ENCODE measurements around the gene D2HGDH. TPM values are rescaled to one million over a fixed set of nuclear protein-coding genes. Genes with fewer than 3 reads are reported as not detected.

Gene D2HGDH
- total and polyA plus RNA-seq, 9 of the 15 experiments (the other 6 are each of a cell fraction or from before 2014, with no cell fraction given), result 0.39 to 30.8 (median 10.3) TPM

DNA sequence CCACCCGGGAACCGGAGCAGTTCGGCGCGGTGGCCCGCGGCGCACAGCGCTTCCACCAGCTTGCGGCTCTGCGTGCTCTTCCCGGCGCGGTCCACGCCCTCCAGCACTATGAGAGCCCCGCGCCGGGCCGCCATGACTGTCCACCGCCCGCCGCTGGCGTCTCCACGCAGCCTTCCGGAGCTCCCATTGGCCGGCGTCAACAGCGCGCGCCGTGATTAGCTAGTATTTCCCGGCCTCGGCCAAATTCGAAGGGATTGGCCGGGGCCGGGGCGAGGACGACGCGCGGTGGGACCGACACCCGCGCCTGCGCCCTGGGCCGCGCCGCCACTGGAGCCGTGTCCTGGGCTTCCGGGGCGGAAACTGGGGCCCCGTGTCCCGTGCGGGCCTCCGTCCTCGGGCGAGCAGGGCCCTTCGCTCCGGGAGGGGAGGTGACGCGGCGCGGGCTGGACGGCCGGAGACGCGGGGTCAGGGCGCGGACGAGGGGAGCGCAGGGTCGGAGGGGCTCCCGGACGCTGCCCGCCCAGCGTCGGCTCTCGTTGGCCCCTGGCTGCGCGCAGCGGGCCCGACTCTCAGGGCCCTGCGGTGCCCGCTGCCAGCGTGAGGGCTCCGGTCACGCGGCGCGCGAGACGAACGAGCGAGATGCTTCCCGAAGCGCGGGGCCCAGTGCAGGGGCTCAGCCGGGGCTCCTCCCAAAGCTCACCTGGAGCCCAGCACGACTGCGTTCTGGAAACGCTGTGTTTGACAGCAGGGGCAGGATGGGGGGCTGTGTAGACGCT, 47.6 kb upstream of the D2HGDH start, which contains the start of gene DTYMK (continued):
- TF ChIP-seq MYC (IDR thresholded peaks at IDR 0.05; ENCODE audit: low read depth, low read length) (peak; percentile 44; the same call in 1 of the 2 replicates), MYC (CRISPR knock-in tag; IDR thresholded peaks at IDR 0.05; ENCODE audit: borderline replicate concordance, low read depth) (no peak), KDM2B (CRISPR knock-in tag; IDR thresholded peaks at IDR 0.05) (no peak), RFX1 (IDR thresholded peaks at IDR 0.05) (no peak), CAMTA2 (CRISPR knock-in tag; conservative IDR thresholded peaks at IDR 0.05) (no peak), SUPT5H (IDR thresholded peaks at IDR 0.05) (peak; percentile 61), GABPB1 (CRISPR knock-in tag; IDR thresholded peaks at IDR 0.05) (peak; percentile 83), ZSCAN29 (IDR thresholded peaks at IDR 0.05) (peak; percentile 92), RAD51 (IDR thresholded peaks at IDR 0.05; ENCODE audit: borderline replicate concordance, low read depth) (no peak), ZNF133 (CRISPR knock-in tag; IDR thresholded peaks at IDR 0.05) (no peak), SMARCA4 (IDR thresholded peaks at IDR 0.05) (no peak), RHOXF2B (CRISPR knock-in tag; conservative IDR thresholded peaks at IDR 0.05) (no peak), SRSF7 (optimal IDR thresholded peaks at IDR 0.05; ENCODE audit: low read depth, low read length) (no peak), ZNF444 (CRISPR knock-in tag; IDR thresholded peaks at IDR 0.05) (no peak), ILF3 (IDR thresholded peaks at IDR 0.05; ENCODE audit: borderline replicate concordance) (peak; percentile 64; the same call in 1 of the 2 replicates), HDAC8 (tag; IDR thresholded peaks at IDR 0.05) (no peak), NR2C2 (CRISPR knock-in tag; IDR thresholded peaks at IDR 0.05) (no peak), NR2C2 (tag; IDR thresholded peaks at IDR 0.05) (peak; percentile 63; the same call in 1 of the 2 replicates), MTF1 (CRISPR knock-in tag; IDR thresholded peaks at IDR 0.05; ENCODE audit: borderline replicate concordance) (no peak), ZFP36 (IDR thresholded peaks at IDR 0.05; ENCODE audit: low read depth, low read length, partially characterized antibody) (no peak), ELF2 (CRISPR knock-in tag; IDR thresholded peaks at IDR 0.05) (peak; percentile 60; the same call in 1 of the 2 replicates), SIN3B (IDR thresholded peaks at IDR 0.05; ENCODE audit: low read depth) (peak; percentile 94)
- TF ChIP-seq, protein P1, sequence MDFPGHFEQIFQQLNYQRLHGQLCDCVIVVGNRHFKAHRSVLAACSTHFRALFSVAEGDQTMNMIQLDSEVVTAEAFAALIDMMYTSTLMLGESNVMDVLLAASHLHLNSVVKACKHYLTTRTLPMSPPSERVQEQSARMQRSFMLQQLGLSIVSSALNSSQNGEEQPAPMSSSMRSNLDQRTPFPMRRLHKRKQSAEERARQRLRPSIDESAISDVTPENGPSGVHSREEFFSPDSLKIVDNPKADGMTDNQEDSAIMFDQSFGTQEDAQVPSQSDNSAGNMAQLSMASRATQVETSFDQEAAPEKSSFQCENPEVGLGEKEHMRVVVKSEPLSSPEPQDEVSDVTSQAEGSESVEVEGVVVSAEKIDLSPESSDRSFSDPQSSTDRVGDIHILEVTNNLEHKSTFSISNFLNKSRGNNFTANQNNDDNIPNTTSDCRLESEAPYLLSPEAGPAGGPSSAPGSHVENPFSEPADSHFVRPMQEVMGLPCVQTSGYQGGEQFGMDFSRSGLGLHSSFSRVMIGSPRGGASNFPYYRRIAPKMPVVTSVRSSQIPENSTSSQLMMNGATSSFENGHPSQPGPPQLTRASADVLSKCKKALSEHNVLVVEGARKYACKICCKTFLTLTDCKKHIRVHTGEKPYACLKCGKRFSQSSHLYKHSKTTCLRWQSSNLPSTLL (IDR thresholded peaks at IDR 0.05), result no peak
- TF ChIP-seq, protein P2, sequence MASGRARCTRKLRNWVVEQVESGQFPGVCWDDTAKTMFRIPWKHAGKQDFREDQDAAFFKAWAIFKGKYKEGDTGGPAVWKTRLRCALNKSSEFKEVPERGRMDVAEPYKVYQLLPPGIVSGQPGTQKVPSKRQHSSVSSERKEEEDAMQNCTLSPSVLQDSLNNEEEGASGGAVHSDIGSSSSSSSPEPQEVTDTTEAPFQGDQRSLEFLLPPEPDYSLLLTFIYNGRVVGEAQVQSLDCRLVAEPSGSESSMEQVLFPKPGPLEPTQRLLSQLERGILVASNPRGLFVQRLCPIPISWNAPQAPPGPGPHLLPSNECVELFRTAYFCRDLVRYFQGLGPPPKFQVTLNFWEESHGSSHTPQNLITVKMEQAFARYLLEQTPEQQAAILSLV (tag; IDR thresholded peaks at IDR 0.05), result no peak
- TF ChIP-seq, protein P3, sequence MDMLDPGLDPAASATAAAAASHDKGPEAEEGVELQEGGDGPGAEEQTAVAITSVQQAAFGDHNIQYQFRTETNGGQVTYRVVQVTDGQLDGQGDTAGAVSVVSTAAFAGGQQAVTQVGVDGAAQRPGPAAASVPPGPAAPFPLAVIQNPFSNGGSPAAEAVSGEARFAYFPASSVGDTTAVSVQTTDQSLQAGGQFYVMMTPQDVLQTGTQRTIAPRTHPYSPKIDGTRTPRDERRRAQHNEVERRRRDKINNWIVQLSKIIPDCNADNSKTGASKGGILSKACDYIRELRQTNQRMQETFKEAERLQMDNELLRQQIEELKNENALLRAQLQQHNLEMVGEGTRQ (CRISPR knock-in tag; IDR thresholded peaks at IDR 0.05), result no peak; the same call in 1 of the 2 replicates
- TF ChIP-seq, protein P4, sequence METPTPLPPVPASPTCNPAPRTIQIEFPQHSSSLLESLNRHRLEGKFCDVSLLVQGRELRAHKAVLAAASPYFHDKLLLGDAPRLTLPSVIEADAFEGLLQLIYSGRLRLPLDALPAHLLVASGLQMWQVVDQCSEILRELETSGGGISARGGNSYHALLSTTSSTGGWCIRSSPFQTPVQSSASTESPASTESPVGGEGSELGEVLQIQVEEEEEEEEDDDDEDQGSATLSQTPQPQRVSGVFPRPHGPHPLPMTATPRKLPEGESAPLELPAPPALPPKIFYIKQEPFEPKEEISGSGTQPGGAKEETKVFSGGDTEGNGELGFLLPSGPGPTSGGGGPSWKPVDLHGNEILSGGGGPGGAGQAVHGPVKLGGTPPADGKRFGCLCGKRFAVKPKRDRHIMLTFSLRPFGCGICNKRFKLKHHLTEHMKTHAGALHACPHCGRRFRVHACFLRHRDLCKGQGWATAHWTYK (CRISPR knock-in tag; IDR thresholded peaks at IDR 0.05), result no peak
